Measurements from ENCODE around the gene TMEM86B. TPM values are rescaled to one million over a fixed set of nuclear protein-coding genes. Genes with fewer than 3 reads are reported as not detected.
"Not testable (repeated sequence)": the region's sequence is repeated elsewhere in the genome, so short reads cannot be mapped to it uniquely, and the experiment has no call there.

The TMEM86B gene
- polyA plus RNA-seq, 1 donor from 2014 or later: 2.3 TPM

GRCh38 chr19:55224679-55225414 lies 3.7 kb downstream of the TMEM86B start:
- H3K9me3 ChIP-seq (ENCODE audit: low read length); H3K27ac ChIP-seq (ENCODE audit: low read length); H3K9ac ChIP-seq (ENCODE audit: low read length); H2AFZ ChIP-seq (ENCODE audit: low read depth, low read length); H3K4me3 ChIP-seq (ENCODE audit: low read length); H3K9me2 ChIP-seq (ENCODE audit: insufficient read depth, low read length); H3K4me2 ChIP-seq (ENCODE audit: low read length); H3K27me3 ChIP-seq (ENCODE audit: insufficient read depth, low read depth, low read length); H3F3A ChIP-seq (ENCODE audit: insufficient read depth, low read length, poor library complexity, severe bottlenecking); H3K36me3 ChIP-seq (ENCODE audit: insufficient read depth, low read length); H4K20me1 ChIP-seq (ENCODE audit: insufficient read depth); H3K79me2 ChIP-seq (replicated peaks; ENCODE audit: insufficient read depth, low read length): not testable (repeated sequence)

DNA sequence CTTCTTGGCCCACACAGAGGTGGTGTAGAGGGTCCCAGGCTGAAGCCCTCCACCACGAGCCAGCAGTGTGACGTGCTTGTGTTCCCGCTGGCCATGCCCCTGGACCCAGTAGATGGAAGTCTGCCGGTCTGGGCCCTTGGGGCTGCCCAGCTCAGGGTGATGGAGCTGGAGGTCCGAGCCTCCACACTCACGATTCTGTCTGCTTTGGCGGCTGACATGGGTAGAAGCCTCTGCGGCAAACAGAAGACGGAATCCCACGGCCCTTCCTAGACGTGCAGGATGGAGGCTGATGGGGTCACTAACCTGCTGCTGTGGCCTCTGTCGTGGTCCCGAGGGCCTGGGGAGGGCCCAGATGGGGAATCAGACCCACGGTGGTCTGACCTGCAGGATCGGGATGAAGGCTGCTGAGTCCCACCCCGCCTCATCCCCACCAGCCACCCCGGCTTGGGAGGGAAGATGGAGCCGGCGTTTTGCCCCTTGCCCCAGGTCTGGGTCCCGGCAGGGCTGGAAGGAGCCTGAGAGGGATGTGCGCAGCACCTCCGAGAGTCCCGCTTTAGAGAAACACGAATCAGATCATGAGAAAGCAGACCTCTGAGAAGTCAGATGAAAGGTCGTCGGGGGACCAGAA lies 4.4 kb downstream of the TMEM86B start:
- H3K9me3 ChIP-seq (ENCODE audit: low read length): no peaks in the 10 kb centered on the region
- H3K9me2 ChIP-seq (ENCODE audit: insufficient read depth, low read length): no peaks in the 10 kb centered on the region
- H3K4me3 ChIP-seq (ENCODE audit: low read length): no peak overlapping the region
- no peaks in the 10 kb centered on the region for H3K27me3 ChIP-seq (ENCODE audit: insufficient read depth, low read depth, low read length)
- no peak overlapping the region for H2AFZ ChIP-seq (ENCODE audit: low read depth, low read length)
- no peak for TF ChIP-seq EP300 (conservative IDR thresholded peaks at IDR 0.05; ENCODE audit: poor library complexity, severe bottlenecking)
- TF ChIP-seq, protein P1, sequence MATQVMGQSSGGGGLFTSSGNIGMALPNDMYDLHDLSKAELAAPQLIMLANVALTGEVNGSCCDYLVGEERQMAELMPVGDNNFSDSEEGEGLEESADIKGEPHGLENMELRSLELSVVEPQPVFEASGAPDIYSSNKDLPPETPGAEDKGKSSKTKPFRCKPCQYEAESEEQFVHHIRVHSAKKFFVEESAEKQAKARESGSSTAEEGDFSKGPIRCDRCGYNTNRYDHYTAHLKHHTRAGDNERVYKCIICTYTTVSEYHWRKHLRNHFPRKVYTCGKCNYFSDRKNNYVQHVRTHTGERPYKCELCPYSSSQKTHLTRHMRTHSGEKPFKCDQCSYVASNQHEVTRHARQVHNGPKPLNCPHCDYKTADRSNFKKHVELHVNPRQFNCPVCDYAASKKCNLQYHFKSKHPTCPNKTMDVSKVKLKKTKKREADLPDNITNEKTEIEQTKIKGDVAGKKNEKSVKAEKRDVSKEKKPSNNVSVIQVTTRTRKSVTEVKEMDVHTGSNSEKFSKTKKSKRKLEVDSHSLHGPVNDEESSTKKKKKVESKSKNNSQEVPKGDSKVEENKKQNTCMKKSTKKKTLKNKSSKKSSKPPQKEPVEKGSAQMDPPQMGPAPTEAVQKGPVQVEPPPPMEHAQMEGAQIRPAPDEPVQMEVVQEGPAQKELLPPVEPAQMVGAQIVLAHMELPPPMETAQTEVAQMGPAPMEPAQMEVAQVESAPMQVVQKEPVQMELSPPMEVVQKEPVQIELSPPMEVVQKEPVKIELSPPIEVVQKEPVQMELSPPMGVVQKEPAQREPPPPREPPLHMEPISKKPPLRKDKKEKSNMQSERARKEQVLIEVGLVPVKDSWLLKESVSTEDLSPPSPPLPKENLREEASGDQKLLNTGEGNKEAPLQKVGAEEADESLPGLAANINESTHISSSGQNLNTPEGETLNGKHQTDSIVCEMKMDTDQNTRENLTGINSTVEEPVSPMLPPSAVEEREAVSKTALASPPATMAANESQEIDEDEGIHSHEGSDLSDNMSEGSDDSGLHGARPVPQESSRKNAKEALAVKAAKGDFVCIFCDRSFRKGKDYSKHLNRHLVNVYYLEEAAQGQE (IDR thresholded peaks at IDR 0.05; ENCODE audit: borderline replicate concordance): no peak
- no peak for TF ChIP-seq SMC3 (conservative IDR thresholded peaks at IDR 0.05; ENCODE audit: poor library complexity)
- no peak for TF ChIP-seq RAD21 (conservative IDR thresholded peaks at IDR 0.05)
- no peak for TF ChIP-seq CTCF (IDR thresholded peaks at IDR 0.05; ENCODE audit: poor library complexity, severe bottlenecking)
- TF ChIP-seq TAF1 (IDR thresholded peaks at IDR 0.05; ENCODE audit: low read depth): no peak
- no peak for TF ChIP-seq EZH2 (IDR thresholded peaks at IDR 0.05; ENCODE audit: borderline replicate concordance, insufficient read depth, low read length, poor library complexity, severe bottlenecking)
- no peak for TF ChIP-seq MXI1 (conservative IDR thresholded peaks at IDR 0.05; ENCODE audit: poor library complexity, severe bottlenecking)
- no peak for TF ChIP-seq POLR2AphosphoS5 (IDR thresholded peaks at IDR 0.05)
- no peaks in the 10 kb centered on the region for H3F3A ChIP-seq (ENCODE audit: insufficient read depth, low read length, poor library complexity, severe bottlenecking)
- H3K27ac ChIP-seq (ENCODE audit: low read length): no peak overlapping the region
- H4K20me1 ChIP-seq (ENCODE audit: insufficient read depth): no peaks in the 10 kb centered on the region
- no peaks in the 10 kb centered on the region for H3K79me2 ChIP-seq (replicated peaks; ENCODE audit: insufficient read depth, low read length)
- no peak overlapping the region for H3K9ac ChIP-seq (ENCODE audit: low read length)
- no peaks in the 10 kb centered on the region for H3K36me3 ChIP-seq (ENCODE audit: insufficient read depth, low read length)
- no peak overlapping the region for H3K4me2 ChIP-seq (ENCODE audit: low read length)

All from neural cell (in vitro differentiated cells).